ENCODE results near the gene PAX1.

DNA sequence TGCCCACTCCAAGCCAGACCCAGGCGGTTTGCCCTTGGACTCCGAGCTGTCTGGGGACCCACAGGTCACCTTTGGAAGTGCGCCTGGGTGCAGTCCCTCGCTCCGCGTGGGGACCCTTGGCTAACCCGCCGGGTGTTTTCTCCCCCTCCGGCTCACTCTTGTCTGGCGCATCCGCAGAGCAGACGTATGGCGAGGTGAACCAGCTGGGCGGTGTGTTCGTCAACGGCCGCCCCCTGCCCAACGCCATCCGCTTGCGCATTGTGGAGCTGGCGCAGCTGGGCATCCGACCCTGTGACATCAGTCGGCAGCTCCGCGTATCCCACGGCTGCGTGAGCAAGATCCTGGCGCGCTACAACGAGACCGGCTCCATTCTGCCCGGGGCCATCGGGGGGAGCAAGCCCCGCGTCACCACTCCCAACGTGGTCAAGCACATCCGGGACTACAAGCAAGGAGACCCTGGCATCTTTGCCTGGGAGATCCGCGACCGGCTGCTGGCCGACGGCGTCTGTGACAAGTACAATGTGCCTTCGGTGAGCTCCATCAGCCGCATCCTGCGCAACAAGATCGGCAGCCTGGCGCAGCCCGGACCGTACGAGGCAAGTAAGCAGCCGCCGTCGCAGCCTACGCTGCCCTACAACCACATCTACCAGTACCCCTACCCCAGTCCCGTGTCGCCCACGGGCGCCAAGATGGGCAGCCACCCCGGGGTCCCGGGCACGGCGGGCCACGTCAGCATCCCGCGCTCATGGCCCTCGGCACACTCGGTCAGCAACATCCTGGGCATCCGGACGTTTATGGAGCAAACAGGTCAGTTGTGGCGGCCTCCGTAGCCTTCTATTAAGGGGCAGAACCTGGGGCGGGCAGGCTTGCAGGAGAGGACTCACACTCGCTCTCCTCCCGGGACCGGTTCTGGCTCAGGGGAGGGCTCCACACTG lies 1.1 kb downstream of the PAX1 start:
- TF ChIP-seq, protein P1, sequence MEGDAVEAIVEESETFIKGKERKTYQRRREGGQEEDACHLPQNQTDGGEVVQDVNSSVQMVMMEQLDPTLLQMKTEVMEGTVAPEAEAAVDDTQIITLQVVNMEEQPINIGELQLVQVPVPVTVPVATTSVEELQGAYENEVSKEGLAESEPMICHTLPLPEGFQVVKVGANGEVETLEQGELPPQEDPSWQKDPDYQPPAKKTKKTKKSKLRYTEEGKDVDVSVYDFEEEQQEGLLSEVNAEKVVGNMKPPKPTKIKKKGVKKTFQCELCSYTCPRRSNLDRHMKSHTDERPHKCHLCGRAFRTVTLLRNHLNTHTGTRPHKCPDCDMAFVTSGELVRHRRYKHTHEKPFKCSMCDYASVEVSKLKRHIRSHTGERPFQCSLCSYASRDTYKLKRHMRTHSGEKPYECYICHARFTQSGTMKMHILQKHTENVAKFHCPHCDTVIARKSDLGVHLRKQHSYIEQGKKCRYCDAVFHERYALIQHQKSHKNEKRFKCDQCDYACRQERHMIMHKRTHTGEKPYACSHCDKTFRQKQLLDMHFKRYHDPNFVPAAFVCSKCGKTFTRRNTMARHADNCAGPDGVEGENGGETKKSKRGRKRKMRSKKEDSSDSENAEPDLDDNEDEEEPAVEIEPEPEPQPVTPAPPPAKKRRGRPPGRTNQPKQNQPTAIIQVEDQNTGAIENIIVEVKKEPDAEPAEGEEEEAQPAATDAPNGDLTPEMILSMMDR (IDR thresholded peaks at IDR 0.05) = no peak
- no peak for TF ChIP-seq POLR2A (IDR thresholded peaks at IDR 0.05)

Measured in esophagus squamous epithelium (tissue), 4 donors.